BE2C (cell line): Measurements from ENCODE around the gene HEATR5A.
"Not testable (repeated sequence)": the region's sequence is repeated elsewhere in the genome, so short reads cannot be mapped to it uniquely, and the experiment has no call there.

ENCODE experiments used
- DNase-seq: peaks from one replicate; pipeline ENCODE4 v3.0.0-alpha.2; 2020
- H3K27me3 ChIP-seq: fragments of 250-450 bp; sonication (Bioruptor Pico); 2 replicates; pipeline ENCODE4 v1.5.1; 2020; ENCODE audit warnings: mild to moderate bottlenecking
- H3K36me3 ChIP-seq: fragments of 250-450 bp; sonication (Bioruptor Pico); 2 replicates; pipeline ENCODE4 v1.5.1; 2020; ENCODE audit warnings: mild to moderate bottlenecking
- H3K4me1 ChIP-seq: fragments of 250-450 bp; sonication (Bioruptor Pico); 2 replicates; pipeline ENCODE4 v1.5.1; 2020
- H3K4me3 ChIP-seq: 2 replicates; pipeline ENCODE4 v1.5.1; 2011; ENCODE audit warnings: low read depth, low read length
- H3K9me3 ChIP-seq: fragments of 250-450 bp; sonication (Bioruptor Pico); 2 replicates; pipeline ENCODE4 v1.5.1; 2020
- CTCF ChIP-seq: IDR thresholded peaks from 2 replicates; pipeline ENCODE4 v1.5.1; 2012; ENCODE audit warnings: mild to moderate bottlenecking, low read depth, low read length

HEATR5A gene

DNA sequence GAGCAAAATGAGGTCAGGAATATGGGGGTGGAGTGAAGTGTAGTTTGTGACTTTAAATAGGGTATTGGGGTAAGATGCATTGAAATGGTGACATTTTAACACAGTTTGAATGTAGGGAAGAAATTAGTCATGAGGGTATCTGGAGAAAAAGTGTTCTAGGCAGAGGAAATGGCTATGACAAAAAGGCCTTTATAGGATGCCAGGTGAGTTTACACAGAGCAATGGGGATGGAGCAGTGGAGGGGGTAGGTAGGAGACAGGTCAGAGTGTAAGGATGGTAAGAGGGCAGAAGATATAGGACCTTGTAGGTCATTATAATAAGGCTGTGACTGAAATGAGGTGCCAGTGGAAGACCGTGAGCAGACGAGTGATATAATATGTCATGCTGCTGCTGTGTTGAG is 30.4 kb downstream of the HEATR5A start:
- Histone ChIP-seq H3K4me1 (no peaks in the 10 kb centered on the region; the same call in 1 of the 2 replicates), H3K36me3 (peaks cover 27% of the 10 kb centered on the region), H3K4me3 (no peak overlapping the region), H3K27me3 (no peaks in the 10 kb centered on the region), H3K9me3 (no peaks in the 10 kb centered on the region)
- no peak for TF ChIP-seq CTCF
- DNase-seq: no peak

DNA sequence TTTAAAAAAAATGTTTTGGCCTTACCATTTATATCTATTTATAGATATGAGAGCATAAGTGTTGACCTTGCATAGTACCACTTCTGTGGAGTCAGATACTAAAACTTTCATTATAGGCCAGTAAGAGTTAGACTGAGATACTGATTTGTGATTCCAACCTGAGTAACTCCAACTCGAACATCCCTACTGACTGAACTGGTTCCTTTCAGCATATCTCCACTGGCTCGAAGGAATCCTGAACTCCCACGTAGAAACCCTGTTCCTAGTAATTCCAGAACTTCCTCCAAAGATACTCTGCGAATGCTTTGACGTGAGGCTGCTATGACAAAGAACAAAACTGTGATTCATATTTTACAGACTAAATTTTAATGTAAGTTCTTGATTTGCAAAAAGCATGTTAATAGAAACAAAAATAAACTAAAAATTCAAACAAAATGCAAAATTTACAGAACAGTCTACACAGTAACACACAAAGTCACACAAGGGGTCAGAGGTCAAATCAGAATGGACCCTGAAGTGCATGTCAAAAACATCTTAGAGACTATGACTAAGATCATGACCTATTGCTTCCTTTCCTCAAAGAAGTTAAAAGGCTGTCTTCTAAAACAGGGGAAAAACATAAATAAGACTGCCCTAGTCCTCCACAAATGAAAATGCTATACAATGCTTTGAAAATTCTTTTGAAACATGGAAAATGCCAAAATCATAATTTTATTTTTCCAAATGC is 31.5 kb downstream of the HEATR5A start:
- no peak for TF ChIP-seq CTCF
- Histone ChIP-seq H3K9me3 (no peaks in the 10 kb centered on the region), H3K36me3 (peaks cover 25% of the 10 kb centered on the region), H3K27me3 (no peaks in the 10 kb centered on the region), H3K4me1 (no peaks in the 10 kb centered on the region; the same call in 1 of the 2 replicates), H3K4me3 (no peak overlapping the region)
- no peak for DNase-seq

- DNase-seq: no peak
- H3K27me3 ChIP-seq: no peaks in the 10 kb centered on the region
- H3K4me3 ChIP-seq: no peak overlapping the region
- H3K9me3 ChIP-seq: no peaks in the 10 kb centered on the region
- no peak for TF ChIP-seq CTCF
- peaks cover 29% of the 10 kb centered on the region for H3K36me3 ChIP-seq
- H3K4me1 ChIP-seq: no peaks in the 10 kb centered on the region; the same call in 1 of the 2 replicates
These were observed 33.3 kb downstream of the HEATR5A start for GRCh38 chr14:31387091-31387490.

- Histone ChIP-seq H3K9me3 (no peaks in the 10 kb centered on the region), H3K4me1 (no peaks in the 10 kb centered on the region; the same call in 1 of the 2 replicates), H3K4me3 (no peak overlapping the region), H3K36me3 (peaks cover 29% of the 10 kb centered on the region), H3K27me3 (no peaks in the 10 kb centered on the region)
- no peak for TF ChIP-seq CTCF
- no peak for DNase-seq
These were observed 34.1 kb downstream of the HEATR5A start for GRCh38 chr14:31386271-31386670.

DNA sequence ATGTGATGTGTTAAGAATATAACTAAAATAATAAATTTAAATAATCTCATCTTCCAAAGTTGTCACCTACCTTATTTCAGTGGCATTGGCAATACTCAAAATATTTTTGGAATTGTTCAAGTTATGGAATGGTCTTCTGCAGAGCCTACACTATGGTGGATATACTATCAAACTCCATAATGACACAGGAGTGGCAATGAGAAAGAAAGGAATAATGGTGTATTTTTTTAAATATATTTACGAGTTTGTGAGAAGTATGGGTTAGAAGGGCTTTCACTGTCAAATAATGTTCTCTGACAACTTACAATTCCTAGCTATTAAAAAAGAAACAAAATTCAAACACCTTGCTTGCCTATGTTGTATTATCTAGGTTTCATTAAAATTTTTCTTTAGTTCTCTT is 38.1 kb downstream of the HEATR5A start:
- H3K4me3 ChIP-seq: no peak overlapping the region
- no peaks in the 10 kb centered on the region for H3K4me1 ChIP-seq
- H3K27me3 ChIP-seq: no peaks in the 10 kb centered on the region
- H3K9me3 ChIP-seq: no peaks in the 10 kb centered on the region
- DNase-seq: no peak
- H3K36me3 ChIP-seq: peaks cover 18% of the 10 kb centered on the region
- TF ChIP-seq CTCF: no peak

DNA sequence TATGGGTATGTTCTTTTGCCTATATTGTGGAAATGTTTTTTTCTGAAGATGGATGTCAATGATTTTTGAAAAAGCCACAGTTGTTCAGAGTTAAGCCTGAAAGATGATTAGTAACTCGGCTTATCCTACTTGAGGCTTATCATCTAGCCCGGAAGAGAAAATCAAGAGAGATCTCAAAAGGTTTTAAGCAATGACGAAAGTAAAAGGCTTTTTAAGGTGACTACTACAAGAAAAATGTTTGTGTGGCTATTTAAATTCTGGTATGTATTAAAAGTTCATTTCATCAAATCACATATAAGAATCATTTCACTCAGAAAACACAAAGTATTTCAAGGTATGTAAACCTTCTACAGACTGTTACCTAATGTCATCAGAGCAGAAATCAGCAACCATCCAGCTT is 40.2 kb downstream of the HEATR5A start:
- no peaks in the 10 kb centered on the region for H3K9me3 ChIP-seq

DNA sequence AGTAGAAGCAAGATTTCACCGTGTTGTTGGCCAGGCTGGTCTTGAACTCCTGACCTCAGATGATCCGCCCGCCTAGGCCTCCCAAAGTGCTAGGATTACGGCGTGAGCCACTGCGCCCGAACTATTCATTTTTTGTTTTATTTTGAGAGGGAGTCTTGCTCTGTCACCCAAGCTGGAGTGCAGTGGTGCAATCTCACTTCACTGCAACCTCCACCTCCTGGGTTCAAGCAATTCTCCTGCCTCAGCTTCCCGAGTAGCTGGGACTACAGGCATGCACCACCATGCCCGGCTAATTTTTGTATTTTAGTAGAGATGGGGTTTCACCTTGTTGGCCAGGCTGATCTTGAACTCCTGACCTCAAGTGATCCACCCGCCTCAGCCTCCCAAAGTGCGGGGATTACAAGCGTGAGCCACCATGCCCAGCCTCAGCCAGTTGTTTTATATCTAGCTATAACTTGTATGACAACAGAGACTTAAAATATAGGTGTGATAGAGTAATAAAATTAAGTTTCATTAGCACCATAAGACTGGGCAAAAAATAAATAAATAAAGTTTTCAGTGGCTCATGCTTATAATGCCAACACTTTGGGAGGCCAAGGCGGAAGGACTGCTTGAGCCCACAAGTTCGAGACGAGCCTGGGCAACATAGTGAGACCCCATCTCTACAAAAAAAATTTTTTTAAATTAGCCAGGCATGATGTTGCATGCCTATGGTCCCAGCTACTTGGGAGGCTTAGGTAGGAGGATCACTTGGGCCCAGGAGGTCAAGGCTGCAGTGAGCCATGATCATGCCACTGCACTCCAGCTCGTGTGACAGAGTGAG is 41.0 kb downstream of the HEATR5A start:
- H3K36me3 ChIP-seq: peaks cover 22% of the 10 kb centered on the region
- not testable (repeated sequence) for H3K27me3 ChIP-seq, DNase-seq, H3K9me3 ChIP-seq, H3K4me1 ChIP-seq, H3K4me3 ChIP-seq

More for the DNA sequence above, 40.2 kb downstream of the HEATR5A start:
- DNase-seq: no peak
- no peaks in the 10 kb centered on the region for H3K4me1 ChIP-seq
- H3K36me3 ChIP-seq: peaks cover 14% of the 10 kb centered on the region
- no peak overlapping the region for H3K4me3 ChIP-seq
- H3K27me3 ChIP-seq: no peaks in the 10 kb centered on the region
- TF ChIP-seq CTCF: no peak
